Measurements from ENCODE around the gene VAPB. TPM values are rescaled to one million over a fixed set of nuclear protein-coding genes. Genes with fewer than 3 reads are reported as not detected.
A peak's percentile ranks its signal among the peaks of the same experiment; 100 is the strongest.

The VAPB gene
- total RNA-seq, 1 experiment from 2014 or later: 65.1 TPM

- no peaks in the 10 kb centered on the region for H3K9me3 ChIP-seq (ENCODE audit: control insufficient read depth, low read depth, low read length)
- H3K27ac Mint-ChIP-seq: no peak overlapping the region
- no peaks in the 10 kb centered on the region for H3K79me1 ChIP-seq (ENCODE audit: insufficient read depth, low read depth, low read length, poor library complexity, severe bottlenecking)
- no peak overlapping the region for H2BK5ac ChIP-seq (ENCODE audit: insufficient read length, low read length)
- H3K4me1 Mint-ChIP-seq: peaks cover 26 to 29% of the 10 kb centered on the region in 2 experiments
- no peak overlapping the region for H2BK12ac ChIP-seq (ENCODE audit: insufficient read length, low read depth, low read length)
- no peak overlapping the region for H3K56ac ChIP-seq (ENCODE audit: insufficient read length, low read depth, low read length)
- H3K4me2 ChIP-seq (ENCODE audit: insufficient read depth, insufficient read length, low read length): no peak overlapping the region
- H2AFZ ChIP-seq (ENCODE audit: low read length): no peak overlapping the region
- no peak overlapping the region for H3K14ac ChIP-seq (ENCODE audit: insufficient read depth, low read length)
- H3K4me1 ChIP-seq (ENCODE audit: insufficient read depth, low read length): peaks cover 7% of the 10 kb centered on the region; the same call in 1 of the 2 replicates
- H3K27me3 Mint-ChIP-seq (ENCODE audit: low read depth): no peaks in the 10 kb centered on the region
- no peak overlapping the region for H4K5ac ChIP-seq (ENCODE audit: insufficient read length, low read depth, low read length)
- H3K27ac ChIP-seq (ENCODE audit: insufficient read length, low read depth, low read length): peak overlapping the region; percentile 57
- no peak overlapping the region for H2BK20ac ChIP-seq (ENCODE audit: low read depth, low read length, poor library complexity, severe bottlenecking)
- peaks cover 25% of the 10 kb centered on the region for H3K79me2 ChIP-seq (ENCODE audit: insufficient read depth, low read length)
- no peaks in the 10 kb centered on the region for H3K23me2 ChIP-seq (ENCODE audit: insufficient read length, low read depth, low read length, poor library complexity, severe bottlenecking)
- no peak overlapping the region for H4K8ac ChIP-seq (replicated peaks; ENCODE audit: insufficient read length, low read depth, low read length)
- H3K9me3 Mint-ChIP-seq: peaks cover 0 to 10% of the 10 kb centered on the region in 2 experiments; a peak in 4 of 5 replicates
- H2AK5ac ChIP-seq (ENCODE audit: insufficient read length, low read length): no peak overlapping the region
- no peak for TF ChIP-seq CTCF (conservative IDR thresholded peaks at IDR 0.05)
- H2BK120ac ChIP-seq (ENCODE audit: low read depth, low read length, poor library complexity, severe bottlenecking): no peak overlapping the region
- H4K20me1 ChIP-seq (ENCODE audit: control insufficient read depth, insufficient read depth, insufficient read length): no peaks in the 10 kb centered on the region
- H2BK15ac ChIP-seq (ENCODE audit: low read depth, low read length): no peak overlapping the region
- H3K4me3 Mint-ChIP-seq: no peak overlapping the region; a peak in 1 of 5 replicates
- peaks cover 5 to 9% (median 6%) of the 10 kb centered on the region in 3 experiments; a peak in 6 of 7 replicates for H3K36me3 Mint-ChIP-seq (ENCODE audit: insufficient read depth in 1 of 3, low read depth in 3 of 3)
- no peak overlapping the region for H3T11ph ChIP-seq (ENCODE audit: low read length)
- H4K91ac ChIP-seq (ENCODE audit: insufficient read length, low read depth, low read length): no peak overlapping the region
- no peak overlapping the region for H3K23ac ChIP-seq (ENCODE audit: insufficient read length, low read depth, low read length)
- H3K4ac ChIP-seq (ENCODE audit: low read depth, low read length): no peak overlapping the region
- no peak overlapping the region for H3K18ac ChIP-seq (ENCODE audit: insufficient read length, low read depth, low read length)
- no peaks in the 10 kb centered on the region for H3K27me3 ChIP-seq (ENCODE audit: insufficient read depth, low read length)
- no peak overlapping the region for H3K9ac ChIP-seq (ENCODE audit: extremely low read depth, insufficient read length, low read length)
- DNase-seq: no peak
- WGBS (ENCODE audit: extremely low coverage, insufficient read length, low lambda C conversion rate): no CpG with 5 or more reads among the region's 2 CpGs
These were observed 19.0 kb downstream of the VAPB start for GRCh38 chr20:58407966-58408557.
